ENCODE data around the gene TPX2. TPM values are rescaled to one million over a fixed set of nuclear protein-coding genes. Genes with fewer than 3 reads are reported as not detected.

TPX2 gene
- total and polyA plus RNA-seq, 8 donors, result 5.1 to 89.9 (median 39.7) TPM

GRCh38 chr20:31693987-31694661, 45.0 kb upstream of the TPX2 start:
- no peak for DNase-seq
- H3K9me3 ChIP-seq, result no peaks in the 10 kb centered on the region
- peaks cover 36 to 99% of the 10 kb centered on the region in 2 donors for H3K4me1 ChIP-seq
- intact Hi-C loops (cut with DNase I), result no loop called here
- H3K27ac ChIP-seq, result peak overlapping the region; percentile 30 to 64
- H3K4me3 ChIP-seq, result no peak overlapping the region
- peaks cover 0 to 51% of the 10 kb centered on the region in 2 donors for H3K36me3 ChIP-seq
- no peak for ATAC-seq
- H3K27me3 ChIP-seq, result no peaks in the 10 kb centered on the region
- TF ChIP-seq CTCF (IDR thresholded peaks at IDR 0.05), result no peak

GRCh38 chr20:31694842-31695593, 44.1 kb upstream of the TPX2 start:
- no peak for TF ChIP-seq CTCF (IDR thresholded peaks at IDR 0.05)
- DNase-seq (no peak), ATAC-seq (no peak)
- H3K36me3 ChIP-seq, result peaks cover 0 to 44% of the 10 kb centered on the region in 2 donors
- H3K4me3 ChIP-seq, result no peak overlapping the region
- peaks cover 45 to 100% of the 10 kb centered on the region in 2 donors for H3K4me1 ChIP-seq
- H3K9me3 ChIP-seq, result no peaks in the 10 kb centered on the region
- intact Hi-C loops (cut with DNase I), result no loop called here
- peak overlapping the region; percentile 30 to 64 for H3K27ac ChIP-seq
- no peaks in the 10 kb centered on the region for H3K27me3 ChIP-seq

- H3K27me3 ChIP-seq, result no peaks in the 10 kb centered on the region
- ATAC-seq, result peak; percentile 46
- H3K27ac ChIP-seq, result peak overlapping the region; percentile 46 to 64
- intact Hi-C loops (cut with DNase I), result no loop called here
- TF ChIP-seq CTCF (IDR thresholded peaks at IDR 0.05), result no peak
- H3K4me1 ChIP-seq, result peaks cover 45 to 100% of the 10 kb centered on the region in 2 donors
- no peak overlapping the region for H3K4me3 ChIP-seq
- H3K9me3 ChIP-seq, result no peaks in the 10 kb centered on the region
- peaks cover 0 to 33% of the 10 kb centered on the region in 2 donors for H3K36me3 ChIP-seq
- peak in 1 of 4 donors; percentile 58 for DNase-seq
Observed at GRCh38 chr20:31695849-31696804, 43.0 kb upstream of the TPX2 start.

GRCh38 chr20:31698243-31698802, 40.8 kb upstream of the TPX2 start:
- no peak for TF ChIP-seq CTCF (IDR thresholded peaks at IDR 0.05)
- intact Hi-C loops (cut with DNase I), result no loop called here
- Histone ChIP-seq H3K27ac (peak overlapping the region; percentile 81 to 84), H3K4me1 (peaks cover 46 to 93% of the 10 kb centered on the region in 2 donors), H3K27me3 (no peaks in the 10 kb centered on the region), H3K4me3 (no peak overlapping the region), H3K36me3 (peaks cover 0 to 20% of the 10 kb centered on the region in 2 donors), H3K9me3 (no peaks in the 10 kb centered on the region)
- DNase-seq (no peak), ATAC-seq (no peak)

Measured in left lung (tissue), 10 donors.